ENCODE data around the gene SIX2.

DNA sequence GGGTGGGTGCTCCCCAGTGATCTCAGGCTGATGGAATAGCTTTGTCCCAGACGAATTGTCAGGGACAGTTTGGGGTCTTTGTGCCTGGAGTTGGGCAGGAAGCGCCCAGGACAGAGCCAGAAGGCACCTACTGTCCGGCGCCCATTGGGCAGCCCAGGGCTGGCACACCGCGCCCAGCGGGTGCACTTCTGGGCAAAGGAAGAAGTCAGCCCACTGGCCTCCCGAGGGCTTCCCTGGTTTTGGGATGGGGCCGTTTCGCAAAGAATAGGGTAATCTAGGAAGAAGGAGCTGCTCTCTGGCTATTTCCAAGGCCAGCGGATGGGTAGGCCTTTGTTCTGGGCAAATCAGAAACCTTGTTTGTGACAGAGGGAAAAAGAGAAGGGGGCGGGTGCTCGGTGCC is 3.5 kb upstream of the SIX2 start:
- TF ChIP-seq CTCF (IDR thresholded peaks at IDR 0.05) (no peak), POLR2A (IDR thresholded peaks at IDR 0.05) (no peak)
